HUES6 (cell line): ENCODE data around the gene CDKN2B-AS1.

ENCODE experiments used
- H3K27ac ChIP-seq: 2 replicates; pipeline ENCODE4 v1.7.0; 2013; ENCODE audit warnings: low read depth, mild to moderate bottlenecking, low read length, inconsistent platforms
- H3K27me3 ChIP-seq: 2 replicates; pipeline ENCODE4 v1.6.1; 2013; ENCODE audit warnings: low read length; ENCODE audit not compliant: control insufficient read depth, insufficient read depth
- H3K36me3 ChIP-seq: 2 replicates; pipeline ENCODE4 v1.6.1; 2013; ENCODE audit warnings: low read length; ENCODE audit not compliant: control insufficient read depth, insufficient read depth
- H3K4me1 ChIP-seq: 2 replicates; pipeline ENCODE4 v1.6.1; 2013; ENCODE audit warnings: low read length; ENCODE audit not compliant: control insufficient read depth, insufficient read depth
- H3K4me3 ChIP-seq: 2 replicates; pipeline ENCODE4 v1.5.1; 2013; ENCODE audit warnings: low read depth, low read length
- H3K9ac ChIP-seq: one replicate; pipeline ENCODE4 v1.6.1; 2013; ENCODE audit warnings: mild to moderate bottlenecking, low read length
- H3K9me3 ChIP-seq: 2 replicates; pipeline ENCODE4 v1.6.1; 2013; ENCODE audit warnings: low read depth, low read length; ENCODE audit not compliant: control insufficient read depth, insufficient read depth

Gene CDKN2B-AS1

GRCh38 chr9:22169243-22169642 lies 174.7 kb downstream of the CDKN2B-AS1 start:
- no peaks in the 10 kb centered on the region for H3K27me3 ChIP-seq
- no peak overlapping the region for H3K4me3 ChIP-seq
- no peak overlapping the region for H3K27ac ChIP-seq
- H3K9me3 ChIP-seq, result no peaks in the 10 kb centered on the region
- H3K36me3 ChIP-seq, result no peaks in the 10 kb centered on the region
- H3K9ac ChIP-seq, result no peak overlapping the region
- H3K4me1 ChIP-seq, result no peaks in the 10 kb centered on the region

- H3K9ac ChIP-seq, result no peak overlapping the region
- H3K36me3 ChIP-seq, result no peaks in the 10 kb centered on the region
- no peak overlapping the region for H3K27ac ChIP-seq
- no peaks in the 10 kb centered on the region for H3K4me1 ChIP-seq
- H3K4me3 ChIP-seq, result no peak overlapping the region
- no peaks in the 10 kb centered on the region for H3K27me3 ChIP-seq
- no peaks in the 10 kb centered on the region for H3K9me3 ChIP-seq
Observed at GRCh38 chr9:22169727-22170503, 175.3 kb downstream of the CDKN2B-AS1 start.
